HepG2 (cell line): Measurements from ENCODE around the gene ALDH7A1. TPM values are rescaled to one million over a fixed set of nuclear protein-coding genes. Genes with fewer than 3 reads are reported as not detected.

Experiments used
- BRD4 ChIP-seq: sonication (generic); formaldehyde crosslinking; IDR thresholded peaks from 2 replicates; pipeline ENCODE4 v1.4.0; 2020; ENCODE audit warnings: missing genetic modification reagents
- GFI1 ChIP-seq: sonication (generic); formaldehyde crosslinking; IDR thresholded peaks from 2 replicates; pipeline ENCODE4 v1.5.0; 2020; ENCODE audit warnings: missing genetic modification reagents, mild to moderate bottlenecking, borderline replicate concordance
- HMG20A ChIP-seq: IDR thresholded peaks from 2 replicates; pipeline ENCODE4 v1.6.1; 2016; ENCODE audit warnings: borderline replicate concordance
- SETDB1 ChIP-seq: sonication (generic); formaldehyde crosslinking; IDR thresholded peaks from 2 replicates; pipeline ENCODE4 v1.5.1; 2020; ENCODE audit warnings: missing genetic modification reagents, mild to moderate bottlenecking, borderline replicate concordance
- SP5 ChIP-seq: IDR thresholded peaks from 2 replicates; pipeline ENCODE4 v1.6.1; 2016; ENCODE audit warnings: low read depth, borderline replicate concordance
- ZBTB38 ChIP-seq: sonication (generic); formaldehyde crosslinking; IDR thresholded peaks from 2 replicates; pipeline ENCODE4 v1.5.1; 2020; ENCODE audit warnings: mild to moderate bottlenecking, missing genetic modification reagents
- ZC3H4 ChIP-seq: sonication (generic); formaldehyde crosslinking; IDR thresholded peaks from 2 replicates; pipeline ENCODE4 v1.4.0; 2020; ENCODE audit warnings: missing genetic modification reagents, borderline replicate concordance
- ZNF256 ChIP-seq: sonication (generic); formaldehyde crosslinking; conservative IDR thresholded peaks from 2 replicates; pipeline ENCODE4 v1.4.0; 2020; ENCODE audit warnings: missing genetic modification reagents
- ZNF615 ChIP-seq: sonication (generic); formaldehyde crosslinking; IDR thresholded peaks from 2 replicates; pipeline ENCODE4 v1.5.0; 2020; ENCODE audit warnings: mild to moderate bottlenecking, missing genetic modification reagents, borderline replicate concordance
- polyA plus RNA-seq, 8 experiments: library from polyadenylated mRNA; depleted of rRNA in 3 of 8; stranded (reverse) in 7 of 8; unstranded in 1 of 8; fragments of >200 nt; fragmentation: Illumina TruSeq in 4 of 8; extraction: Trizol in 4 of 8; gene quantifications; 2 replicates each; pipeline versions ENCODE4 v1.2.1 to v1.2.3, GENCODE V29; 2011 to 2016; ENCODE audit warnings: low read depth in 4 of 8, missing spikeins in 1 of 8, mixed read lengths in 1 of 8; ENCODE audit not compliant: insufficient read depth in 1 of 8
- total RNA-seq, 5 experiments: library from RNA; depleted of rRNA; stranded (reverse); fragments of >200 nt; fragmentation: Illumina TruSeq; extraction: Trizol; gene quantifications; 2 replicates each; pipeline ENCODE4 v1.2.3, GENCODE V29; 2016; ENCODE audit warnings: low read depth in 1 of 5
- TF ChIP-seq, protein P1 (sequence below): sonication (generic); formaldehyde crosslinking; IDR thresholded peaks from 2 replicates; pipeline ENCODE4 v1.4.0; 2020; ENCODE audit warnings: missing genetic modification reagents
- TF ChIP-seq, protein P2 (sequence below): sonication (generic); formaldehyde crosslinking; IDR thresholded peaks from 2 replicates; pipeline ENCODE4 v1.8.1; 2023; ENCODE audit warnings: mild to moderate bottlenecking, inconsistent platforms, moderate library complexity, missing genetic modification reagents, borderline replicate concordance

Gene ALDH7A1
- total and polyA plus RNA-seq, 2 of the 13 experiments (the other 11 are each of a cell fraction or from before 2014, with no cell fraction given), result 69.0 to 100 TPM

DNA sequence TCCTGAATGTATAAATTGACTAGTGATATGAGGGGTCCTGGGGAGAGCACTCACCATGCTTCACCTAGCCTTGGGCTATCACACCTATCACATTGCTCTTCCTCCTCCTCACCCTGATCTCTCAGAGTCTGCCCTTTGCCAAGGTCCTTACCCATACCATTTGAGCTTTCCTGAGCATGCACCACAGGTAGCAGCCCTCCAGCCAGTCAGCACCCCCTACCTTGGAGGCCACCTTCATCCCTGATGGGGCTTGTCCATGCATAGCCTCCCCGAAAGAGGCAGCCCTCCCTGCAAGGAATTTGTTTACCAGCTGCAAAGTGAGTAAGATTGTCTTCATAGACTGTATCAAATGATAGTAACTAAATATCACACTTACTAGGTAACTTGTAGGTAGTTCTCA lies 83.1 kb downstream of the ALDH7A1 start (continued):
- TF ChIP-seq, protein P1, sequence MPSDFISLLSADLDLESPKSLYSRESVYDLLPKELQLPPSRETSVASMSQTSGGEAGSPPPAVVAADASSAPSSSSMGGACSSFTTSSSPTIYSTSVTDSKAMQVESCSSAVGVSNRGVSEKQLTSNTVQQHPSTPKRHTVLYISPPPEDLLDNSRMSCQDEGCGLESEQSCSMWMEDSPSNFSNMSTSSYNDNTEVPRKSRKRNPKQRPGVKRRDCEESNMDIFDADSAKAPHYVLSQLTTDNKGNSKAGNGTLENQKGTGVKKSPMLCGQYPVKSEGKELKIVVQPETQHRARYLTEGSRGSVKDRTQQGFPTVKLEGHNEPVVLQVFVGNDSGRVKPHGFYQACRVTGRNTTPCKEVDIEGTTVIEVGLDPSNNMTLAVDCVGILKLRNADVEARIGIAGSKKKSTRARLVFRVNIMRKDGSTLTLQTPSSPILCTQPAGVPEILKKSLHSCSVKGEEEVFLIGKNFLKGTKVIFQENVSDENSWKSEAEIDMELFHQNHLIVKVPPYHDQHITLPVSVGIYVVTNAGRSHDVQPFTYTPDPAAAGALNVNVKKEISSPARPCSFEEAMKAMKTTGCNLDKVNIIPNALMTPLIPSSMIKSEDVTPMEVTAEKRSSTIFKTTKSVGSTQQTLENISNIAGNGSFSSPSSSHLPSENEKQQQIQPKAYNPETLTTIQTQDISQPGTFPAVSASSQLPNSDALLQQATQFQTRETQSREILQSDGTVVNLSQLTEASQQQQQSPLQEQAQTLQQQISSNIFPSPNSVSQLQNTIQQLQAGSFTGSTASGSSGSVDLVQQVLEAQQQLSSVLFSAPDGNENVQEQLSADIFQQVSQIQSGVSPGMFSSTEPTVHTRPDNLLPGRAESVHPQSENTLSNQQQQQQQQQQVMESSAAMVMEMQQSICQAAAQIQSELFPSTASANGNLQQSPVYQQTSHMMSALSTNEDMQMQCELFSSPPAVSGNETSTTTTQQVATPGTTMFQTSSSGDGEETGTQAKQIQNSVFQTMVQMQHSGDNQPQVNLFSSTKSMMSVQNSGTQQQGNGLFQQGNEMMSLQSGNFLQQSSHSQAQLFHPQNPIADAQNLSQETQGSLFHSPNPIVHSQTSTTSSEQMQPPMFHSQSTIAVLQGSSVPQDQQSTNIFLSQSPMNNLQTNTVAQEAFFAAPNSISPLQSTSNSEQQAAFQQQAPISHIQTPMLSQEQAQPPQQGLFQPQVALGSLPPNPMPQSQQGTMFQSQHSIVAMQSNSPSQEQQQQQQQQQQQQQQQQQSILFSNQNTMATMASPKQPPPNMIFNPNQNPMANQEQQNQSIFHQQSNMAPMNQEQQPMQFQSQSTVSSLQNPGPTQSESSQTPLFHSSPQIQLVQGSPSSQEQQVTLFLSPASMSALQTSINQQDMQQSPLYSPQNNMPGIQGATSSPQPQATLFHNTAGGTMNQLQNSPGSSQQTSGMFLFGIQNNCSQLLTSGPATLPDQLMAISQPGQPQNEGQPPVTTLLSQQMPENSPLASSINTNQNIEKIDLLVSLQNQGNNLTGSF, result no peak
- TF ChIP-seq ZNF256 (CRISPR knock-in tag) (no peak), HMG20A (CRISPR knock-in tag) (no peak), SP5 (CRISPR knock-in tag) (no peak), GFI1 (CRISPR knock-in tag) (no peak), ZNF615 (CRISPR knock-in tag) (no peak), BRD4 (CRISPR knock-in tag) (no peak), ZC3H4 (no peak), ZBTB38 (CRISPR knock-in tag) (no peak), SETDB1 (CRISPR knock-in tag) (no peak)
- TF ChIP-seq, protein P2, sequence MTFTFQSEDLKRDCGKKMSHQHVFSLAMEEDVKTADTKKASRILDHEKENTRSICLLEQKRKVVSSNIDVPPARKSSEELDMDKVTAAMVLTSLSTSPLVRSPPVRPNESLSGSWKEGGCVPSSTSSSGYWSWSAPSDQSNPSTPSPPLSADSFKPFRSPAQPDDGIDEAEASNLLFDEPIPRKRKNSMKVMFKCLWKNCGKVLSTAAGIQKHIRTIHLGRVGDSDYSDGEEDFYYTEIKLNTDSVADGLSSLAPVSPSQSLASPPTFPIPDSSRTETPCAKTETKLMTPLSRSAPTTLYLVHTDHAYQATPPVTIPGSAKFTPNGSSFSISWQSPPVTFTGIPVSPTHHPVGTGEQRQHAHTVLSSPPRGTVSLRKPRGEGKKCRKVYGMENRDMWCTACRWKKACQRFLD (CRISPR knock-in tag), result no peak
